Heart left ventricle (tissue), 16 donors: ENCODE measurements around the gene MRPL58. TPM values are rescaled to one million over a fixed set of nuclear protein-coding genes. Genes with fewer than 3 reads are reported as not detected.
"Not testable (repeated sequence)": the region's sequence is repeated elsewhere in the genome, so short reads cannot be mapped to it uniquely, and the experiment has no call there.

ENCODE experiments used
- ATAC-seq, 4 donors: fragments of 200-7000 bp; cut with Tn5 transposase; one replicate each; pipeline ENCODE4 v1.9.1; 2020 to 2022; ENCODE audit warnings: moderate library complexity in 4 of 4, mild to moderate bottlenecking in 3 of 4, moderate number of reproducible peaks in 1 of 4
- DNase-seq, 5 donors: peaks; one replicate each; pipeline ENCODE4 v3.0.0-alpha.2; 2020
- H3K27ac ChIP-seq, 12 donors: fragments of 200-600 bp; sonication (generic) in 4 of 12; one replicate each; pipeline versions ENCODE4 v1.5.0 to v1.8.0; 2016 to 2022; ENCODE audit warnings: mild to moderate bottlenecking in 2 of 12
- H3K27me3 ChIP-seq, 9 donors: fragments of 200-600 bp; sonication (generic) in 2 of 9; one replicate each; pipeline versions ENCODE4 v1.5.1 to v1.8.0; 2016 to 2022; ENCODE audit warnings: mild to moderate bottlenecking in 3 of 9
- H3K36me3 ChIP-seq, 9 donors: fragments of 200-600 bp; sonication (generic) in 2 of 9; one replicate each; pipeline versions ENCODE4 v1.5.0 to v1.8.0; 2018 to 2022; ENCODE audit warnings: mild to moderate bottlenecking in 2 of 9
- H3K4me1 ChIP-seq, 12 donors: fragments of 200-600 bp; sonication (generic) in 4 of 12; one replicate each; pipeline versions ENCODE4 v1.5.0 to v1.8.0; 2016 to 2022; ENCODE audit warnings: mild to moderate bottlenecking in 3 of 12
- H3K4me3 ChIP-seq, 12 donors: fragments of 200-600 bp; sonication (generic) in 4 of 12; one replicate each; pipeline versions ENCODE4 v1.5.0 to v1.8.0; 2017 to 2022; ENCODE audit warnings: mild to moderate bottlenecking in 9 of 12, moderate library complexity in 4 of 12
- H3K9me3 ChIP-seq, 12 donors: fragments of 200-600 bp; sonication (generic) in 4 of 12; one replicate each; pipeline versions ENCODE4 v1.5.0 to v1.8.0; 2016 to 2022; ENCODE audit warnings: mild to moderate bottlenecking in 1 of 12
- CTCF ChIP-seq, 12 donors: fragments of 200-600 bp; sonication (generic) in 4 of 12; IDR thresholded peaks; one replicate each; pipeline versions ENCODE4 v1.5.0 to v1.8.0; 2018 to 2022; ENCODE audit warnings: antibody characterized with exemption in 12 of 12, mild to moderate bottlenecking in 5 of 12
- POLR2A ChIP-seq, 2 donors: fragments of 450-650 bp; IDR thresholded peaks; one replicate each; pipeline ENCODE4 v1.6.1; 2017; ENCODE audit warnings: antibody characterized with exemption in 2 of 2, mild to moderate bottlenecking in 2 of 2, moderate library complexity in 2 of 2
- WGBS, 4 donors: extraction: QIAGEN DNeasy Blood & Tissue Kit in 2 of 4; methylation state at CpG; one replicate each; pipeline versions ENCODE4 v1.1.5 to v1.1.7; 2013 to 2018; 5-methylcytosine and 5-hydroxymethylcytosine counted together
- intact Hi-C, 10 donors: fragments of 100-400 bp; cut with DNase I; formaldehyde crosslinking; loops; one replicate each; pipeline versions ENCODE4 v1.11.1 to v1.14.2; 2022
- polyA plus RNA-seq, 2 donors: library from polyadenylated mRNA; stranded (reverse); fragments of 200-250 nt; gene quantifications; one replicate each; pipeline ENCODE4 v1.2.3, GENCODE V29; 2013
- total RNA-seq, 9 donors: library from RNA; depleted of rRNA in 2 of 9; stranded (reverse); fragments of >200 nt in 2 of 9; fragmentation: NEBNext Ultra II Directional in 3 of 9; extraction: Animal tissue kit (Norgen Biotek cat#: 25700) in 3 of 9; gene quantifications; one replicate each; pipeline versions ENCODE4 v1.1.0 to v1.2.4, GENCODE V29; 2016 to 2023
- donor health status: ischemic (EF 13 %, LVEDD 7.1; RV severe dilation, severe dysfunction).
- donor health status: healthy with polysubstance abuse.
- donor health status: DM: no; HTN: yes; CAD: no.
- donor health status: DM: no; HTN: no; CAD: no.
- donor health status: ischemic (EF 25% LVEDD 6.9; RV normal size, moderate dysfunction).
- donor health status: ischemic (EF 25% LVEDD 5.7; RV mildly dilated, moderate dysfunction).
- donor health status: healthy.
- donor health status: DM: yes; HTN: yes; CAD: no.
- donor health status: ischemic (EF 35%, LVEDD 5.7; RV mildly dilated, moderate dysfunction).
- donor health status: nonischemic (EF 11% LVEDD 7.7; RV severe dilation, severe dysfunction).
- donor health status: DM: yes; HTN: yes; CAD: no.
- donor health status: PGD.
- donor health status: ischemic (EF 29% LVEDD 5.4; RV normal size, mild dysfunction).
- donor health status: nonischemic (EF 23%, LVEDD 6.1; RV moderate dilation, normal function).

The MRPL58 gene
- total and polyA plus RNA-seq, 11 donors: 41.0 to 93.8 (median 60.9) TPM

GRCh38 chr17:75019710-75020109 lies 7.2 kb downstream of the MRPL58 start:
- no peak for DNase-seq
- H3K36me3 ChIP-seq: peaks cover 0 to 69% (median 54%) of the 10 kb centered on the region in 9 donors
- no peaks in the 10 kb centered on the region for H3K4me1 ChIP-seq
- no peaks in the 10 kb centered on the region for H3K9me3 ChIP-seq
- 92 to 98% (median 96%) methylated on average over 3 of the region's 3 CpGs for WGBS, 4 donors
- TF ChIP-seq POLR2A (IDR thresholded peaks at IDR 0.05): no peak
- no peak for TF ChIP-seq CTCF (IDR thresholded peaks at IDR 0.05)
- H3K27me3 ChIP-seq: no peaks in the 10 kb centered on the region
- H3K27ac ChIP-seq: no peak overlapping the region
- ATAC-seq: no peak
- H3K4me3 ChIP-seq: no peak overlapping the region
- intact Hi-C loops: no loop called here

GRCh38 chr17:75020331-75021110 lies 8.1 kb downstream of the MRPL58 start:
- DNase-seq: no peak
- no peak for ATAC-seq
- intact Hi-C loops: no loop called here
- Histone ChIP-seq H3K4me3 (no peak overlapping the region), H3K4me1 (peaks cover 0 to 4% (median 0%) of the 10 kb centered on the region in 12 donors), H3K36me3 (peaks cover 0 to 68% (median 54%) of the 10 kb centered on the region in 9 donors), H3K27me3 (no peaks in the 10 kb centered on the region), H3K27ac (no peak overlapping the region), H3K9me3 (no peaks in the 10 kb centered on the region)
- WGBS, 4 donors: 91 to 95% (median 93%) methylated on average over 19 of the region's 19 CpGs
- no peak for TF ChIP-seq POLR2A (IDR thresholded peaks at IDR 0.05)
- no peak for TF ChIP-seq CTCF (IDR thresholded peaks at IDR 0.05)

GRCh38 chr17:75024686-75025397 lies 12.4 kb downstream of the MRPL58 start:
- 90 to 97% (median 93%) methylated on average over 9 to 10 of the region's 10 CpGs for WGBS, 4 donors
- no peaks in the 10 kb centered on the region for H3K27me3 ChIP-seq

GRCh38 chr17:75025398-75025734 lies 12.9 kb downstream of the MRPL58 start:
- DNase-seq, intact Hi-C loops, H3K4me3 ChIP-seq, H3K9me3 ChIP-seq, ATAC-seq, H3K27ac ChIP-seq, H3K27me3 ChIP-seq: not testable (repeated sequence)
- WGBS, 4 donors: 75 to 93% (median 87%) methylated on average over 9 of the region's 9 CpGs
- Histone ChIP-seq H3K4me1 (peaks cover 0 to 15% (median 0%) of the 10 kb centered on the region in 12 donors), H3K36me3 (peaks cover 0 to 26% (median 24%) of the 10 kb centered on the region in 9 donors)

More at GRCh38 chr17:75024686-75025397, 12.4 kb downstream of the MRPL58 start:
- Histone ChIP-seq H3K9me3 (peaks cover 0 to 3% (median 0%) of the 10 kb centered on the region in 12 donors), H3K4me1 (peaks cover 0 to 15% (median 0%) of the 10 kb centered on the region in 12 donors), H3K4me3 (no peak overlapping the region), H3K36me3 (peaks cover 0 to 31% (median 30%) of the 10 kb centered on the region in 9 donors), H3K27ac (no peak overlapping the region)
- ATAC-seq (no peak), DNase-seq (no peak)
- intact Hi-C loops: no loop called here
- no peak for TF ChIP-seq CTCF (IDR thresholded peaks at IDR 0.05)
- TF ChIP-seq POLR2A (IDR thresholded peaks at IDR 0.05): no peak

DNA sequence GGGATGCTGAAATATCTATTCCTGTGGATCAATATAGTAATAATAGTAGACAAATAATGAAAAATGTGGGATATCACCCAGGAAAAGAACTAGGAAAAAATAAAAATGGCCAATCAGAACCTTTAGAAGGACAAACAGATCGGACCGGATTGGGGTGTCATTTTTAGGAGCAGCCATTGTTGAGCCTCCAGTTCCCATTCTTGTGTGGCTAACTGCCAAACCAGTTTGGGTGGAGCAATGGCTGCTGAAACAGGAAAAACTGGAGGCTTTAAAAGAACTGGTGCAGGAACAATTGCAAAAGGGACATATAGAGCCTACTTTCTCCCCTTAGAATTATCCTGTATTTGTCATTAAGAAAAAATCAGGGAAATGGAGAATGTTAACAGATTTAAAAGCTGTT lies 14.2 kb downstream of the MRPL58 start:
- Histone ChIP-seq H3K36me3 (peaks cover 0 to 13% (median 12%) of the 10 kb centered on the region in 9 donors), H3K4me1 (peaks cover 0 to 15% (median 0%) of the 10 kb centered on the region in 12 donors)
- H3K27me3 ChIP-seq, ATAC-seq, H3K27ac ChIP-seq, H3K4me3 ChIP-seq, DNase-seq, intact Hi-C loops, H3K9me3 ChIP-seq: not testable (repeated sequence)
- WGBS, 4 donors: 65 to 68% (median 67%) methylated on average over 2 of the region's 2 CpGs
